ENCODE results near the gene MAP2. TPM values are rescaled to one million over a fixed set of nuclear protein-coding genes. Genes with fewer than 3 reads are reported as not detected.

The MAP2 gene
- total and polyA plus RNA-seq, 2 donors (not counting 3 experiments of a cell fraction or from before 2014, with no cell fraction given), result 19.4 to 46.1 TPM

DNA sequence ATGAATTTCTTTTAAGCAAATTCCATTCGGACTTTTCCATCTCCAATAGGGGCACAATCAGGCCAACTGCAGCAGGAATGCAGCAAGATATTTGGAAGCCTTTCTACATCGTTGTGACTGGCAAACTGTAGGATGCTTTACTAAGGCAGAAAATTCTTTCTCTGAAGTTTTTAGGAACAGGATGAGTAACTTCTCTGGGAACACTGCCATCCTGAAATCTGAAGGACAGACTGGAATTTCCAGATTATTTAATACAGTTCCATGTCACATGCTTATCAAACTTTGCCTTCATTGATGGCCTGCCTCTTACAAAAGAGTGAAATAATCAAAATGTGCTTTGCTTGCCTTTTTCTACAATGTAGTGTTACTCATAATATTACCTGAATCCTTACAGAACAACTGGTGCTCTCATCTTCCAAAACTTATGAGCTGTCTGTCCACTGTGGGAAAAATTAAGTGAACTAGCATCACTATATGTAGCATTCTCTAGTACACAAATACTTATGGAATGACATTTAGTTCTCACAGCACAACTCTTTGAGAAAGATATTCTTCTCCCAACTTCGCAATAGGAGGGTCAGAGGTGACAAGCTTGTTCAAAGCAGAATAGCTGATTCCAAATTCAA is 32.0 kb upstream of the MAP2 start:
- Histone ChIP-seq H3K4me3 (replicated peaks in 1 of 3; ENCODE audit: insufficient read depth in 1 of 3, low read depth in 1 of 3, low read length in 3 of 3) (no peak overlapping the region), H3K9ac (replicated peaks; ENCODE audit: extremely low read depth, insufficient read depth, low read length) (no peak overlapping the region), H3K79me2 (ENCODE audit: control insufficient read depth, insufficient read depth, low read length) (no peaks in the 10 kb centered on the region), H3K27me3 (ENCODE audit: control insufficient read depth in 2 of 2, insufficient read depth in 2 of 2, low read length in 2 of 2) (peaks cover 0 to 7% of the 10 kb centered on the region in 2 experiments), H4K20me1 (replicated peaks; ENCODE audit: control insufficient read depth, extremely low read depth, insufficient read depth, low read length) (no peaks in the 10 kb centered on the region), H3K36me3 (ENCODE audit: control insufficient read depth in 2 of 2, extremely low read depth in 1 of 2, insufficient read depth in 2 of 2, low read length in 2 of 2) (no peaks in the 10 kb centered on the region), H3K9me1 (replicated peaks; ENCODE audit: control insufficient read depth, extremely low read depth, insufficient read depth, low read length) (no peaks in the 10 kb centered on the region), H3K27ac (ENCODE audit: insufficient read depth, low read depth, low read length) (no peak overlapping the region), H3K9me3 (replicated peaks; ENCODE audit: control insufficient read depth, insufficient read depth, low read length) (no peaks in the 10 kb centered on the region), H3K4me2 (ENCODE audit: insufficient read depth, low read length) (no peak overlapping the region), H3K4me1 (ENCODE audit: control insufficient read depth, extremely low read depth, insufficient read depth, low read length) (no peaks in the 10 kb centered on the region), H2AFZ (ENCODE audit: low read depth, low read length) (no peak overlapping the region)
- no TSS peak for BruUV-seq (replicated peaks)
- POLR2A ChIA-PET, result interaction anchor here (0.5 kb wide), 1 partner anchor 22 kb away, joined by 5 read pairs; no protein-coding TSS in a partner anchor
- dilution Hi-C loops (cut with MboI; ENCODE audit: extremely low pct_ligation_motif_present, low sequenced_read_pairs), result no loop called here
- FAIRE-seq, result no peak
- CTCF ChIA-PET, result interaction anchor here (0.5 to 2.1 kb wide), 5 partner anchors 23 to 211 kb away, joined by 3 to 6 read pairs (median 3); no protein-coding TSS in a partner anchor
- intact Hi-C loops (cut with micrococcal nuclease), result loop anchor here (1.0 kb wide), 1 partner anchor 10 kb away; no protein-coding TSS in a partner anchor
- DNase-seq (ENCODE audit: low read depth, low spot score), result no peak
- TF ChIP-seq MAX (IDR thresholded peaks at IDR 0.05; ENCODE audit: insufficient read depth, insufficient read length), result no peak
- TF ChIP-seq EZH2 (IDR thresholded peaks at IDR 0.05; ENCODE audit: borderline replicate concordance, low read depth, low read length, severe bottlenecking), result no peak
- TF ChIP-seq GATA2 (IDR thresholded peaks at IDR 0.05; ENCODE audit: insufficient read depth, insufficient read length, low read depth, low read length), result no peak
- no peak for TF ChIP-seq POLR2A (IDR thresholded peaks at IDR 0.05; ENCODE audit: low read depth, low read length)
- no peak for TF ChIP-seq POLR2AphosphoS5 (IDR thresholded peaks at IDR 0.05; ENCODE audit: insufficient read depth, low read depth, low read length)
- no peak for TF ChIP-seq FOS (IDR thresholded peaks at IDR 0.05; ENCODE audit: borderline replicate concordance, insufficient read depth, low read length)
- TF ChIP-seq JUN (IDR thresholded peaks at IDR 0.05; ENCODE audit: borderline replicate concordance, insufficient read depth, insufficient read length, low read depth), result no peak

GRCh38 chr2:209395229-209395628 is 28.6 kb upstream of the MAP2 start:
- Histone ChIP-seq H3K36me3 (ENCODE audit: control insufficient read depth in 2 of 2, extremely low read depth in 1 of 2, insufficient read depth in 2 of 2, low read length in 2 of 2) (no peaks in the 10 kb centered on the region), H3K27me3 (ENCODE audit: control insufficient read depth in 2 of 2, insufficient read depth in 2 of 2, low read length in 2 of 2) (peaks cover 0 to 10% of the 10 kb centered on the region in 2 experiments), H3K4me2 (ENCODE audit: insufficient read depth, low read length) (no peak overlapping the region), H3K9ac (replicated peaks; ENCODE audit: extremely low read depth, insufficient read depth, low read length) (no peak overlapping the region), H3K4me3 (replicated peaks in 1 of 3; ENCODE audit: insufficient read depth in 1 of 3, low read depth in 1 of 3, low read length in 3 of 3) (no peak overlapping the region), H4K20me1 (replicated peaks; ENCODE audit: control insufficient read depth, extremely low read depth, insufficient read depth, low read length) (no peaks in the 10 kb centered on the region), H3K4me1 (ENCODE audit: control insufficient read depth, extremely low read depth, insufficient read depth, low read length) (no peaks in the 10 kb centered on the region), H3K9me3 (replicated peaks; ENCODE audit: control insufficient read depth, insufficient read depth, low read length) (no peaks in the 10 kb centered on the region), H3K27ac (ENCODE audit: insufficient read depth, low read depth, low read length) (no peak overlapping the region), H2AFZ (ENCODE audit: low read depth, low read length) (no peak overlapping the region), H3K79me2 (ENCODE audit: control insufficient read depth, insufficient read depth, low read length) (no peaks in the 10 kb centered on the region), H3K9me1 (replicated peaks; ENCODE audit: control insufficient read depth, extremely low read depth, insufficient read depth, low read length) (no peaks in the 10 kb centered on the region)
- dilution Hi-C loops (cut with MboI; ENCODE audit: extremely low pct_ligation_motif_present, low sequenced_read_pairs), result no loop called here
- intact Hi-C loops (cut with micrococcal nuclease), result no loop called here
- TF ChIP-seq CTCF (IDR thresholded peaks at IDR 0.05; ENCODE audit: extremely low read depth in 1 of 2, insufficient read depth in 1 of 2, low read depth in 1 of 2, low read length in 2 of 2), result no peak
- ChIA-PET POLR2A (no interaction called here), CTCF (no interaction called here)
- BruUV-seq (replicated peaks), result no TSS peak
- FAIRE-seq, result no peak
- no peak for DNase-seq (ENCODE audit: low read depth, low spot score)

Measured in endothelial cell of umbilical vein (primary cell).